K562 (cell line): ENCODE results near the gene KRTAP5-1. TPM values are rescaled to one million over a fixed set of nuclear protein-coding genes. Genes with fewer than 3 reads are reported as not detected.

Source experiments
- ATAC-seq: fragments of 200-7000 bp; cut with Tn5 transposase; 3 replicates; pipeline ENCODE4 v1.9.1; 2020; ENCODE audit warnings: moderate library complexity
- BruUV-seq: library from RNA; stranded (reverse); fragments of 400-500 nt; replicated peaks from 2 replicates; lab custom pipeline; 2021; lab: Mats Ljungman, UMichigan
- CTCF ChIA-PET: fragments of 300-600 bp; formaldehyde crosslinking; extraction: SDS; loops from one replicate; lab custom pipeline; 2021; ENCODE audit warnings: low intra/inter-chr PET ratio; lab: Yijun Ruan, JAX
- POLR2A ChIA-PET: fragments of 300-600, 350-650 bp; sonication (Branson Sonifier 250); formaldehyde crosslinking; extraction: SDS; loops from one replicate; lab custom pipeline; 2021; ENCODE audit warnings: antibody characterized with exemption, inconsistent platforms; lab: Yijun Ruan, JAX
- DNase-seq, 4 experiments: peaks; one replicate each; pipeline versions ENCODE4 v3.0.0 to v3.0.0-alpha.2; 2011 to 2018; ENCODE audit warnings: low spot score in 3 of 4, mixed read lengths in 3 of 4; ENCODE audit errors: extremely low read depth in 1 of 4
- FAIRE-seq: peaks from 2 replicates; lab custom pipeline; 2011; peaks lifted over from hg19 to GRCh38; lab: Jason Lieb, UNC
- H2AFZ ChIP-seq: 2 replicates; pipeline ENCODE4 v1.6.0; 2011; ENCODE audit warnings: low read depth, low read length, control low read depth, inconsistent platforms
- H3K27ac ChIP-seq: fragments of 200-600 bp; 3 replicates; pipeline ENCODE4 v1.8.0; 2011; ENCODE audit warnings: low read depth, mild to moderate bottlenecking, control low read depth, inconsistent platforms, low read length, moderate library complexity, mixed read lengths; ENCODE audit errors: extremely low read depth
- H3K27me3 ChIP-seq, 2 experiments: fragments of 300-600 bp in 1 of 2; 2 replicates in 1 of 2; 3 replicates in 1 of 2; pipeline versions ENCODE4 v1.6.0 to v1.8.0; 2011; ENCODE audit warnings: inconsistent platforms in 2 of 2, low read length in 2 of 2, mild to moderate bottlenecking in 1 of 2, mixed read lengths in 1 of 2, moderate library complexity in 1 of 2; ENCODE audit not compliant: control insufficient read depth in 2 of 2, insufficient read depth in 2 of 2
- H3K36me3 ChIP-seq: fragments of 300-600 bp; 3 replicates; pipeline ENCODE4 v1.8.0; 2011; ENCODE audit warnings: mild to moderate bottlenecking, low read length, inconsistent platforms; ENCODE audit not compliant: control insufficient read depth, insufficient read depth
- H3K4me1 ChIP-seq, 2 experiments: fragments of 200-600 bp in 1 of 2; replicated peaks in 1 of 2; 2 replicates in 1 of 2; 3 replicates in 1 of 2; pipeline versions ENCODE4 v1.5.1 to v1.8.0; 2011; ENCODE audit warnings: inconsistent platforms in 2 of 2, low read length in 2 of 2, mild to moderate bottlenecking in 1 of 2, mixed read lengths in 1 of 2, moderate library complexity in 1 of 2; ENCODE audit not compliant: control insufficient read depth in 2 of 2, insufficient read depth in 2 of 2
- H3K4me2 ChIP-seq: 2 replicates; pipeline ENCODE4 v1.6.1; 2011; ENCODE audit warnings: low read length, control low read depth, inconsistent platforms, mixed read lengths; ENCODE audit not compliant: insufficient read depth
- H3K4me3 ChIP-seq: fragments of 200-600 bp; sonication (generic), shearing (Covaris generic); 2 replicates; pipeline ENCODE4 v1.5.1; 2016; ENCODE audit warnings: control low read depth, inconsistent platforms
- H3K79me2 ChIP-seq: fragments of 200-600 bp; 3 replicates; pipeline ENCODE4 v1.8.0; 2011; ENCODE audit warnings: low read length, inconsistent platforms; ENCODE audit not compliant: control insufficient read depth, insufficient read depth
- H3K9ac ChIP-seq, 2 experiments: 2 replicates each; pipeline versions ENCODE4 v1.6.0 to v1.6.1; 2011; ENCODE audit warnings: low read depth in 2 of 2, low read length in 2 of 2, control low read depth in 1 of 2, inconsistent platforms in 1 of 2, mild to moderate bottlenecking in 1 of 2, mixed read lengths in 1 of 2; ENCODE audit not compliant: insufficient read depth in 1 of 2
- H3K9me1 ChIP-seq: one replicate; pipeline ENCODE4 v1.6.0; 2011; ENCODE audit warnings: inconsistent platforms, mild to moderate bottlenecking, low read length, moderate library complexity; ENCODE audit not compliant: control insufficient read depth, insufficient read depth
- H3K9me3 ChIP-seq: replicated peaks from 2 replicates; pipeline ENCODE4 v1.5.1; 2011; ENCODE audit warnings: low read depth, low read length, inconsistent platforms; ENCODE audit not compliant: control insufficient read depth, insufficient read depth
- H4K20me1 ChIP-seq: replicated peaks from 2 replicates; pipeline ENCODE4 v1.6.1; 2011; ENCODE audit warnings: low read length, inconsistent platforms, mixed read lengths; ENCODE audit not compliant: control insufficient read depth, insufficient read depth
- WGBS: fragments of 100-300 bp; shearing (Covaris generic); methylation state at CpG from one replicate; pipeline ENCODE4 v1.1.6; 2016; ENCODE audit warnings: low coverage, mixed read lengths; ENCODE audit not compliant: insufficient coverage; ENCODE audit errors: missing lambda C conversion rate; 5-methylcytosine and 5-hydroxymethylcytosine counted together
- in situ Hi-C: fragments of 300-500 bp; cut with MboI; formaldehyde crosslinking; loops from 4 replicates; pipeline ENCODE4 v1.15.0; 2018; ENCODE audit warnings: inconsistent platforms, mixed read lengths
- intact Hi-C: fragments of 100-400 bp; cut with micrococcal nuclease; formaldehyde crosslinking; loops from 2 replicates; pipeline ENCODE4 v1.14.2; 2022
- polyA plus RNA-seq, 8 experiments: library from polyadenylated mRNA; depleted of rRNA in 4 of 8; stranded (reverse) in 5 of 8; unstranded in 3 of 8; fragments of >200 nt; fragmentation: Nextera tagmentation in 2 of 8; fragmentation: Illumina TruSeq in 1 of 8; extraction: Ambion mirVana in 2 of 8; extraction: Trizol in 1 of 8; gene quantifications; 2 replicates each; pipeline versions ENCODE4 v1.2.1 to v1.2.3, GENCODE V29; 2011 to 2014; ENCODE audit warnings: inconsistent platforms in 1 of 8, missing spikeins in 1 of 8
- total RNA-seq, 7 experiments: library from RNA; depleted of rRNA in 6 of 7; stranded (reverse); fragments of >200 nt in 6 of 7; fragmentation: Illumina TruSeq in 2 of 7; extraction: Trizol in 2 of 7; gene quantifications; 2 replicates each; pipeline versions ENCODE4 v1.2.1 to v1.2.3, GENCODE V29; 2011 to 2021; ENCODE audit warnings: low replicate concordance in 1 of 7
- TF ChIP-seq, protein P1 (sequence below): fragments of 450-650 bp; IDR thresholded peaks from 2 replicates; pipeline ENCODE4 v1.6.1; 2017; ENCODE audit warnings: antibody characterized with exemption, mild to moderate bottlenecking
- TF ChIP-seq, protein P2 (sequence below): sonication (generic); IDR thresholded peaks from 2 replicates; pipeline ENCODE4 v1.6.1; 2016
- TF ChIP-seq, protein P3 (sequence below), 3 experiments: IDR thresholded peaks in 2 of 3; conservative IDR thresholded peaks in 1 of 3; 2 replicates each; pipeline ENCODE4 v1.5.1; 2011 to 2012; ENCODE audit warnings: low read length in 3 of 3, mild to moderate bottlenecking in 3 of 3, control low read depth in 2 of 3, improper control_type of control experiment in 1 of 3, inconsistent platforms in 1 of 3, low read depth in 1 of 3, mixed read lengths in 1 of 3, moderate library complexity in 1 of 3; ENCODE audit not compliant: insufficient read depth in 2 of 3

KRTAP5-1 gene
- total and polyA plus RNA-seq, 9 of the 15 experiments (the other 6 are each of a cell fraction or from before 2014, with no cell fraction given), result not detected

DNA sequence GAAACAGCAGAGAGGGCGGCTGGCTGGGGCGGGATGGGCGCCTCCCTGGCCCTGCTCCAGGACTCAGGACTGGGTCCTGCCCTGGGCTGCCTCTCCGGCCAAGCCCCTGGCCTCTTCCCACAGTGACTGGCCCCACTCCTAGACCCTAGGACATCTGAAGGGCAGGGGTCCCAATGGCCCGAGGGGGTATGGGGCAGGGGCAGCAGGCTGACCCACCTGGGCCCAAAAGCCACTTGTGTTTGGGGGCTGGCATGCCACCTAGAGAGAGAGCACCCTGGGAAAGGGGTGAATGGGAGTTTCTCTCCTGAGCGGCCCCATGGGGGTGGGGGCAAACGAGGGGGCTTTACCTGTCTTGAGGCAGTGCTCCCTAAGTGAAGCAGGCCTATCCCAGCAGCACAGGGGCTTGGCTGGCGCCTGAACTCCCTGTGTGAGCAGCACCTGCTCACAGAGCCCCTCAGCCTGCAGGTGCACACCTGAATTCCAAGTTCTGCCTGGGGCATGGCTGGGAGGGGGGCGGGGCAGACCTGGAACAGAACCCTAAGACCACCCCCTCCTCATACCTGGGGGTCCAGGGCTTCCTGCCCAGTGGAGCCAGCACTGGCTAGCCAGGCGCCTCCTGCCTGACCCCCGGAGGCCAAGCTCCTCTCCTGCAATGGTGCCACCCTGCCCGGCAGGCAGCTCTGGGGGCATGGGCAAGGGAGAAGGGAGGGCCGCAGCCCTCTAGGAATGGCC is 29.9 kb downstream of the KRTAP5-1 start (continued):
- TF ChIP-seq, protein P1, sequence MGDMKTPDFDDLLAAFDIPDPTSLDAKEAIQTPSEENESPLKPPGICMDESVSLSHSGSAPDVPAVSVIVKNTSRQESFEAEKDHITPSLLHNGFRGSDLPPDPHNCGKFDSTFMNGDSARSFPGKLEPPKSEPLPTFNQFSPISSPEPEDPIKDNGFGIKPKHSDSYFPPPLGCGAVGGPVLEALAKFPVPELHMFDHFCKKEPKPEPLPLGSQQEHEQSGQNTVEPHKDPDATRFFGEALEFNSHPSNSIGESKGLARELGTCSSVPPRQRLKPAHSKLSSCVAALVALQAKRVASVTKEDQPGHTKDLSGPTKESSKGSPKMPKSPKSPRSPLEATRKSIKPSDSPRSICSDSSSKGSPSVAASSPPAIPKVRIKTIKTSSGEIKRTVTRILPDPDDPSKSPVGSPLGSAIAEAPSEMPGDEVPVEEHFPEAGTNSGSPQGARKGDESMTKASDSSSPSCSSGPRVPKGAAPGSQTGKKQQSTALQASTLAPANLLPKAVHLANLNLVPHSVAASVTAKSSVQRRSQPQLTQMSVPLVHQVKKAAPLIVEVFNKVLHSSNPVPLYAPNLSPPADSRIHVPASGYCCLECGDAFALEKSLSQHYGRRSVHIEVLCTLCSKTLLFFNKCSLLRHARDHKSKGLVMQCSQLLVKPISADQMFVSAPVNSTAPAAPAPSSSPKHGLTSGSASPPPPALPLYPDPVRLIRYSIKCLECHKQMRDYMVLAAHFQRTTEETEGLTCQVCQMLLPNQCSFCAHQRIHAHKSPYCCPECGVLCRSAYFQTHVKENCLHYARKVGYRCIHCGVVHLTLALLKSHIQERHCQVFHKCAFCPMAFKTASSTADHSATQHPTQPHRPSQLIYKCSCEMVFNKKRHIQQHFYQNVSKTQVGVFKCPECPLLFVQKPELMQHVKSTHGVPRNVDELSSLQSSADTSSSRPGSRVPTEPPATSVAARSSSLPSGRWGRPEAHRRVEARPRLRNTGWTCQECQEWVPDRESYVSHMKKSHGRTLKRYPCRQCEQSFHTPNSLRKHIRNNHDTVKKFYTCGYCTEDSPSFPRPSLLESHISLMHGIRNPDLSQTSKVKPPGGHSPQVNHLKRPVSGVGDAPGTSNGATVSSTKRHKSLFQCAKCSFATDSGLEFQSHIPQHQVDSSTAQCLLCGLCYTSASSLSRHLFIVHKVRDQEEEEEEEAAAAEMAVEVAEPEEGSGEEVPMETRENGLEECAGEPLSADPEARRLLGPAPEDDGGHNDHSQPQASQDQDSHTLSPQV, result no peak

DNA sequence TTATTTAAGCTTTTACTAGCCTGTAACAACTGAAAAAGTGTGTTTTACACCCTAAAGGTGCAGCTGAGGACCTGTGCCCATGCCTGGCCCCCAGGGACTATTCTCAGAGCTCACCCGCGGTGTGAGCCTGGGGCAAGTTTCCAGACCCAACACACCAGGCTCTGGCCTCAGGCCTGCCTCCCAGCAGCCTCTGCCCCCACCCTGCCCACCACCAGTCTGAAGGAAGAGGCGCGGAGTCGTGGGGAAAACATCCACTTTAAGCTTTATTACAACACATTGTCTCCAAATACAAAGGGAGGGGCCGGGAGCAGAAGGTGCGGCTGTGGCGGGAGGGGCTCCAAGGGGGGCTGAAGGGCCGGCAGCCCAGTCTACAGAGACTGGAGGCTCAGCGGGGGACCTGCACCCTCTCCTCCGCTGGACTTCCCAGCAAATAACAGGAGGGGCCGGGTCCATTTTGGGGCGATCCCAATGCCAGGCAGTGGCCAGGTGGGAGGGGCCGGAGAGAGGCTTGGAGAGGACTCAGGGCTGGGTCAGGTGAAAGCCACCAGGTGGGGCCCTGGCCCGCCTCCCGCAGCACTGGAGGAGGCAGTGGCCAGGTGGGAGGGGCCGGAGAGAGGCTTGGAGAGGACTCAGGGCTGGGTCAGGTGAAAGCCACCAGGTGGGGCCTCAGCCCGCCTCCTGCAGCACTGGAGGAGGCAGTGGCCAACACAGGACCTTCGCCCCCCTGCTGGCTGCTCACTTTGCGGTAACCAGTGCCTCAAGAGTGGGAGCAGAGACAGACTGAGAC is 31.1 kb downstream of the KRTAP5-1 start:
- DNase-seq (no peak), ATAC-seq (peak; percentile 74), FAIRE-seq (no peak)
- Histone ChIP-seq H3K27me3 (peaks cover 0 to 2% of the 10 kb centered on the region in 2 experiments; a peak in 1 of 5 replicates), H3K79me2 (no peaks in the 10 kb centered on the region), H3K4me2 (no peak overlapping the region), H3K9ac (no peak overlapping the region), H3K36me3 (no peaks in the 10 kb centered on the region), H4K20me1 (0 out of 2 replicates have a peak, but pooled peaks cover 7% of the 10 kb centered on the region), H3K27ac (no peak overlapping the region), H3K4me3 (no peak overlapping the region), H3K4me1 (peaks cover 0 to 31% of the 10 kb centered on the region in 2 experiments; a peak in 2 of 5 replicates), H2AFZ (no peak overlapping the region), H3K9me3 (no peaks in the 10 kb centered on the region), H3K9me1 (no peaks in the 10 kb centered on the region)
- in situ Hi-C loops (no loop called here), intact Hi-C loops (no loop called here)
- ChIA-PET POLR2A (no interaction called here), CTCF (interaction anchor here (0.6 to 1.1 kb wide), 5 partner anchors 18 to 138 kb away, joined by 3 to 5 read pairs (median 4); no protein-coding TSS in a partner anchor)
- 18% methylated on average over 14 of the region's 20 CpGs for WGBS
- TF ChIP-seq, protein P2, sequence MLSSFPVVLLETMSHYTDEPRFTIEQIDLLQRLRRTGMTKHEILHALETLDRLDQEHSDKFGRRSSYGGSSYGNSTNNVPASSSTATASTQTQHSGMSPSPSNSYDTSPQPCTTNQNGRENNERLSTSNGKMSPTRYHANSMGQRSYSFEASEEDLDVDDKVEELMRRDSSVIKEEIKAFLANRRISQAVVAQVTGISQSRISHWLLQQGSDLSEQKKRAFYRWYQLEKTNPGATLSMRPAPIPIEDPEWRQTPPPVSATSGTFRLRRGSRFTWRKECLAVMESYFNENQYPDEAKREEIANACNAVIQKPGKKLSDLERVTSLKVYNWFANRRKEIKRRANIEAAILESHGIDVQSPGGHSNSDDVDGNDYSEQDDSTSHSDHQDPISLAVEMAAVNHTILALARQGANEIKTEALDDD, result no peak
- TF ChIP-seq, protein P3, sequence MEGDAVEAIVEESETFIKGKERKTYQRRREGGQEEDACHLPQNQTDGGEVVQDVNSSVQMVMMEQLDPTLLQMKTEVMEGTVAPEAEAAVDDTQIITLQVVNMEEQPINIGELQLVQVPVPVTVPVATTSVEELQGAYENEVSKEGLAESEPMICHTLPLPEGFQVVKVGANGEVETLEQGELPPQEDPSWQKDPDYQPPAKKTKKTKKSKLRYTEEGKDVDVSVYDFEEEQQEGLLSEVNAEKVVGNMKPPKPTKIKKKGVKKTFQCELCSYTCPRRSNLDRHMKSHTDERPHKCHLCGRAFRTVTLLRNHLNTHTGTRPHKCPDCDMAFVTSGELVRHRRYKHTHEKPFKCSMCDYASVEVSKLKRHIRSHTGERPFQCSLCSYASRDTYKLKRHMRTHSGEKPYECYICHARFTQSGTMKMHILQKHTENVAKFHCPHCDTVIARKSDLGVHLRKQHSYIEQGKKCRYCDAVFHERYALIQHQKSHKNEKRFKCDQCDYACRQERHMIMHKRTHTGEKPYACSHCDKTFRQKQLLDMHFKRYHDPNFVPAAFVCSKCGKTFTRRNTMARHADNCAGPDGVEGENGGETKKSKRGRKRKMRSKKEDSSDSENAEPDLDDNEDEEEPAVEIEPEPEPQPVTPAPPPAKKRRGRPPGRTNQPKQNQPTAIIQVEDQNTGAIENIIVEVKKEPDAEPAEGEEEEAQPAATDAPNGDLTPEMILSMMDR (IDR thresholded peaks at IDR 0.05 in 2 of 3, conservative IDR thresholded peaks at IDR 0.05 in 1 of 3; ENCODE audit: insufficient read depth in 2 of 3, low read depth in 1 of 3, low read length in 3 of 3), result peak in 1 of 3 experiments; percentile 53; a peak in 2 of 6 replicates
- BruUV-seq, result no TSS peak
